ENCODE data around the gene NFATC2.

DNA sequence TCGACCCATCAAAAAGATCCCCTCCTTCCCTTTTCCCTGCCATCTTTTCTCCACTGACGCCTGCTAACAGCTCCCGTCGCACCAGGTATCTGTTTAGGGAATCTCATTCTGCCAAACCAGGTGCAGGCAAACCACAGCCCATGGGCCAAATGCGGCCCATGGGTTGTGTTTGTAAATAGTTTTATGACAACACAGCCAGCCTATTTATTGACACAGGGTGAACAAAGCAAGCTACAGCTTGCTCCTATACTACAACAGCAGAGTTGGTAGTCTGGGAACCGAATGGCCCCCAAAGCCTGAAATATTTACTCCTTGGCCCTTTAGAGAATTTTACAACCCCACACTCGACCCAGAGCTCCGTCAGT lies 16.4 kb downstream of the NFATC2 start:
- TF ChIP-seq POLR2A (IDR thresholded peaks at IDR 0.05) (no peak), POLR2AphosphoS5 (IDR thresholded peaks at IDR 0.05) (no peak), EP300 (IDR thresholded peaks at IDR 0.05; ENCODE audit: low read depth) (no peak)
- TF ChIP-seq, protein P1, sequence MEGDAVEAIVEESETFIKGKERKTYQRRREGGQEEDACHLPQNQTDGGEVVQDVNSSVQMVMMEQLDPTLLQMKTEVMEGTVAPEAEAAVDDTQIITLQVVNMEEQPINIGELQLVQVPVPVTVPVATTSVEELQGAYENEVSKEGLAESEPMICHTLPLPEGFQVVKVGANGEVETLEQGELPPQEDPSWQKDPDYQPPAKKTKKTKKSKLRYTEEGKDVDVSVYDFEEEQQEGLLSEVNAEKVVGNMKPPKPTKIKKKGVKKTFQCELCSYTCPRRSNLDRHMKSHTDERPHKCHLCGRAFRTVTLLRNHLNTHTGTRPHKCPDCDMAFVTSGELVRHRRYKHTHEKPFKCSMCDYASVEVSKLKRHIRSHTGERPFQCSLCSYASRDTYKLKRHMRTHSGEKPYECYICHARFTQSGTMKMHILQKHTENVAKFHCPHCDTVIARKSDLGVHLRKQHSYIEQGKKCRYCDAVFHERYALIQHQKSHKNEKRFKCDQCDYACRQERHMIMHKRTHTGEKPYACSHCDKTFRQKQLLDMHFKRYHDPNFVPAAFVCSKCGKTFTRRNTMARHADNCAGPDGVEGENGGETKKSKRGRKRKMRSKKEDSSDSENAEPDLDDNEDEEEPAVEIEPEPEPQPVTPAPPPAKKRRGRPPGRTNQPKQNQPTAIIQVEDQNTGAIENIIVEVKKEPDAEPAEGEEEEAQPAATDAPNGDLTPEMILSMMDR (IDR thresholded peaks at IDR 0.05): no peak
